Mesothelial cell of epicardium (in vitro differentiated cells): ENCODE results near the gene NRP1. TPM values are rescaled to one million over a fixed set of nuclear protein-coding genes. Genes with fewer than 3 reads are reported as not detected.

Source experiments
- DNase-seq, 2 experiments: peaks; one replicate each; pipeline ENCODE4 v3.0.0; 2021; ENCODE audit warnings: low spot score in 2 of 2; ENCODE audit not compliant: unreplicated experiment in 2 of 2
- H3K27ac Mint-ChIP-seq: 2 replicates; pipeline ENCODE4 v1.8.0; 2021; ENCODE audit warnings: mixed read lengths
- H3K27me3 Mint-ChIP-seq: 2 replicates; pipeline ENCODE4 v1.8.0; 2021; ENCODE audit warnings: low read depth, mixed read lengths
- H3K36me3 Mint-ChIP-seq: 2 replicates; pipeline ENCODE4 v1.8.0; 2021; ENCODE audit warnings: mixed read lengths
- H3K4me1 Mint-ChIP-seq: 2 replicates; pipeline ENCODE4 v1.8.0; 2021; ENCODE audit warnings: mixed read lengths
- H3K4me3 Mint-ChIP-seq: 2 replicates; pipeline ENCODE4 v1.8.0; 2021; ENCODE audit warnings: mild to moderate bottlenecking, moderate library complexity, mixed read lengths
- H3K9me3 Mint-ChIP-seq: 2 replicates; pipeline ENCODE4 v1.8.0; 2021; ENCODE audit warnings: mixed read lengths
- total RNA-seq: library from RNA; stranded (reverse); gene quantifications from 3 replicates; pipeline ENCODE4 v1.2.1, GENCODE V29; 2021
- TF ChIP-seq, protein P1 (sequence below): fragments of 200-600 bp; sonication (generic); IDR thresholded peaks from one replicate; pipeline ENCODE4 v1.5.0; 2021; ENCODE audit warnings: antibody characterized with exemption; ENCODE audit not compliant: unreplicated experiment

Gene NRP1
- total RNA-seq, 1 donor from 2014 or later: 47.7 TPM

DNA sequence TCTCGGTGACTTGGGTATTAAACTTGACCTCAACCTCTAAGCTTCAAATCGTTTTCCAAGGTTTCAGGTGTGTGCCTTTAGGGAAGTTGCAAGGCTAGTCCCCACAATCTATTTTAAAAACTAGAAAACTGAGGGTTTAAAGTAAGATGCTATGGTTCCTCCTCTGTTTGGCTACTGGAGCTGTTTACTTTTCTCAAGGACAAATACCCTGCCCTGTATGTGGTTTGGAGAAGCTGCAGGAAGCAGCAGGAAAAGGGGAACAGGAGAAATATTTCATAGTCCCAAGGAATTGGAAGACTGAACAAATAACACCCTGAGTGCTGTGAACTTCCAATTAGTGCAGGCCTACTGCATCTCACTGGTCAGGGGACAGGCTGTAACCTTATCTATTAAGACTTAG, 135.9 kb downstream of the NRP1 start:
- H3K4me3 Mint-ChIP-seq: no peak overlapping the region
- TF ChIP-seq, protein P1, sequence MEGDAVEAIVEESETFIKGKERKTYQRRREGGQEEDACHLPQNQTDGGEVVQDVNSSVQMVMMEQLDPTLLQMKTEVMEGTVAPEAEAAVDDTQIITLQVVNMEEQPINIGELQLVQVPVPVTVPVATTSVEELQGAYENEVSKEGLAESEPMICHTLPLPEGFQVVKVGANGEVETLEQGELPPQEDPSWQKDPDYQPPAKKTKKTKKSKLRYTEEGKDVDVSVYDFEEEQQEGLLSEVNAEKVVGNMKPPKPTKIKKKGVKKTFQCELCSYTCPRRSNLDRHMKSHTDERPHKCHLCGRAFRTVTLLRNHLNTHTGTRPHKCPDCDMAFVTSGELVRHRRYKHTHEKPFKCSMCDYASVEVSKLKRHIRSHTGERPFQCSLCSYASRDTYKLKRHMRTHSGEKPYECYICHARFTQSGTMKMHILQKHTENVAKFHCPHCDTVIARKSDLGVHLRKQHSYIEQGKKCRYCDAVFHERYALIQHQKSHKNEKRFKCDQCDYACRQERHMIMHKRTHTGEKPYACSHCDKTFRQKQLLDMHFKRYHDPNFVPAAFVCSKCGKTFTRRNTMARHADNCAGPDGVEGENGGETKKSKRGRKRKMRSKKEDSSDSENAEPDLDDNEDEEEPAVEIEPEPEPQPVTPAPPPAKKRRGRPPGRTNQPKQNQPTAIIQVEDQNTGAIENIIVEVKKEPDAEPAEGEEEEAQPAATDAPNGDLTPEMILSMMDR: no peak
- no peak overlapping the region for H3K27ac Mint-ChIP-seq
- H3K27me3 Mint-ChIP-seq: no peaks in the 10 kb centered on the region
- peaks cover 33% of the 10 kb centered on the region for H3K4me1 Mint-ChIP-seq
- no peak for DNase-seq
- H3K36me3 Mint-ChIP-seq: peaks cover 34% of the 10 kb centered on the region
- no peaks in the 10 kb centered on the region for H3K9me3 Mint-ChIP-seq

DNA sequence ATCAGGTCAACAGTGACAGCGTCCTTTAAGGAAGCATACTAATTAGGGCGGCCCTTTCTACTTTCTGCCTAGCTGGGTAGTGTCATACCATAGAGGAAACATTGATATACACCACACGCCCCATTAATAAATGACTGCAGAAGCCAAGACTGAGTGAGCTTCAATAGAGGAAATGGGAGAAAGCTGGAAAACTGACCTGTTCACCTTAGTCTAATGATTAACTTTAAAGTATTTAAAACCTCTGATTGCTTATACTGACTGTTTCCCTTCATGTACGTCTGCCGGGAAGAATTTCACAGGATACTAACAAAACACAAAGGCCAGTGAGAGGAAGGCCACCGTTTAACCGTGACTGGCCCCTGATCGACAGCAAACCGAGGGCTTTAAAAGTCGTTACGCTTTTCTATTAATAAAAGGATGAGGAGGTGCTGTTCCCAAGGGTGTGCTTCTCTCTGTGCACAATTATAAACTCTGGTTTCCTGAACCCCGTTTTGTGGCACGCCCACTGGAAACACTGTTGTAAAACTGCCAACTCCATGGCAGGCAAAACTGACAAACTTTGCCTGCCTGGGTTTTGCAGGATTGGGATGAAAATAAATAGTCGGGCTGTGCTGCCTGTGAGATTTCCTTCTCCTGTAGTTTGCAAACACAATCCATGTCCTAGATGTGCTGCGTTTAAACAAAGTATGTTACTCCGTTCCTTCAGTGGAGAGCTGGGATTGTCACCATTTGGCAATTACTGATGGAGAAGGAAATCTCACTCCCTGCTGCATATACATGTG, 137.6 kb downstream of the NRP1 start:
- TF ChIP-seq, protein P1: no peak
- H3K4me1 Mint-ChIP-seq: peaks cover 46% of the 10 kb centered on the region
- no peak for DNase-seq
- H3K4me3 Mint-ChIP-seq: no peak overlapping the region
- no peaks in the 10 kb centered on the region for H3K9me3 Mint-ChIP-seq
- H3K36me3 Mint-ChIP-seq: peaks cover 30% of the 10 kb centered on the region
- H3K27me3 Mint-ChIP-seq: no peaks in the 10 kb centered on the region
- H3K27ac Mint-ChIP-seq: no peak overlapping the region

DNA sequence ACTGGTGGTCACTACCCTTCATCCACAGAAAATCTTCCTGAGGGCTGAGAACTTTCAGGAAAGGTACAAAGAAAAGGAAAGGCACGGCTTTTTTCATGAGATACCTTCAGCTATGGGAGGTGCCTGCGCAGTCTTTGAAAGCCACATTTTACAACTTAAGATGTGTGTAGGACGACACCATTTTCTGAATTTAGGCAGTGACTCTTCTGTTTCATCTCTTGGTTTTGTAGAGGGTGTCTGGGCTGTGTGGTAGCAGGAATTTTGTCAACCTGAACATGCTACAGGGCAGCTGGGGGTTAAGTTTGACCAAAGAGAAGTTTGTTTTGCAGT, 138.1 kb downstream of the NRP1 start:
- peaks cover 42% of the 10 kb centered on the region for H3K4me1 Mint-ChIP-seq
- H3K4me3 Mint-ChIP-seq: no peak overlapping the region
- TF ChIP-seq, protein P1: no peak
- peaks cover 30% of the 10 kb centered on the region for H3K36me3 Mint-ChIP-seq
- DNase-seq: no peak
- H3K27me3 Mint-ChIP-seq: no peaks in the 10 kb centered on the region
- no peaks in the 10 kb centered on the region for H3K9me3 Mint-ChIP-seq
- H3K27ac Mint-ChIP-seq: no peak overlapping the region

GRCh38 chr10:33195608-33196376, 138.7 kb downstream of the NRP1 start:
- TF ChIP-seq, protein P1: no peak
- H3K36me3 Mint-ChIP-seq: peaks cover 27% of the 10 kb centered on the region
- no peaks in the 10 kb centered on the region for H3K9me3 Mint-ChIP-seq
- H3K4me1 Mint-ChIP-seq: peaks cover 38% of the 10 kb centered on the region
- no peak for DNase-seq
- no peak overlapping the region for H3K27ac Mint-ChIP-seq
- no peaks in the 10 kb centered on the region for H3K27me3 Mint-ChIP-seq
- no peak overlapping the region for H3K4me3 Mint-ChIP-seq

GRCh38 chr10:33193701-33194521, 140.6 kb downstream of the NRP1 start:
- no peak for DNase-seq
- H3K9me3 Mint-ChIP-seq: no peaks in the 10 kb centered on the region
- H3K36me3 Mint-ChIP-seq: peaks cover 19% of the 10 kb centered on the region
- H3K27ac Mint-ChIP-seq: peak overlapping the region; percentile 73
- TF ChIP-seq, protein P1: no peak
- peaks cover 35% of the 10 kb centered on the region for H3K4me1 Mint-ChIP-seq
- no peaks in the 10 kb centered on the region for H3K27me3 Mint-ChIP-seq
- H3K4me3 Mint-ChIP-seq: no peak overlapping the region
